Chondrocyte (in vitro differentiated cells): ENCODE results near the gene PLIN5. TPM values are rescaled to one million over a fixed set of nuclear protein-coding genes. Genes with fewer than 3 reads are reported as not detected.

Source experiments
- DNase-seq: peaks from one replicate; pipeline ENCODE4 v3.0.0; 2021; ENCODE audit warnings: mixed read lengths, low spot score
- H3K27ac Mint-ChIP-seq: one replicate; pipeline ENCODE4 v1.8.0; 2021; ENCODE audit warnings: mild to moderate bottlenecking, moderate library complexity, mixed read lengths; ENCODE audit not compliant: unreplicated experiment
- H3K27me3 Mint-ChIP-seq: 2 replicates; pipeline ENCODE4 v1.8.0; 2021; ENCODE audit warnings: low read depth, mixed read lengths
- H3K36me3 Mint-ChIP-seq: 2 replicates; pipeline ENCODE4 v1.8.0; 2021; ENCODE audit warnings: low read depth, mixed read lengths
- H3K4me1 Mint-ChIP-seq: 2 replicates; pipeline ENCODE4 v1.8.0; 2021; ENCODE audit warnings: low read depth, mild to moderate bottlenecking, mixed read lengths
- H3K4me3 Mint-ChIP-seq: one replicate; pipeline ENCODE4 v1.8.0; 2021; ENCODE audit warnings: mild to moderate bottlenecking, moderate library complexity, mixed read lengths; ENCODE audit not compliant: unreplicated experiment
- H3K9me3 Mint-ChIP-seq: 2 replicates; pipeline ENCODE4 v1.8.0; 2021; ENCODE audit warnings: low read depth, mixed read lengths
- CTCF ChIP-seq: fragments of 200-600 bp; sonication (generic); IDR thresholded peaks from 2 replicates; pipeline ENCODE4 v1.5.0; 2021; ENCODE audit warnings: antibody characterized with exemption, mild to moderate bottlenecking, moderate library complexity
- total RNA-seq: library from RNA; stranded (reverse); gene quantifications from 3 replicates; pipeline ENCODE4 v1.2.1, GENCODE V29; 2021

Gene PLIN5
- total RNA-seq, 1 donor from 2014 or later = not detected

GRCh38 chr19:4494691-4495064, 40.3 kb downstream of the PLIN5 start:
- Mint-ChIP-seq H3K36me3 (peaks cover 11% of the 10 kb centered on the region), H3K27ac (no peak overlapping the region), H3K27me3 (no peaks in the 10 kb centered on the region), H3K4me3 (no peak overlapping the region), H3K9me3 (no peaks in the 10 kb centered on the region), H3K4me1 (no peaks in the 10 kb centered on the region)
- no peak for TF ChIP-seq CTCF
- DNase-seq = no peak

- Mint-ChIP-seq H3K36me3 (peaks cover 12% of the 10 kb centered on the region), H3K27me3 (no peaks in the 10 kb centered on the region), H3K4me1 (no peaks in the 10 kb centered on the region), H3K4me3 (no peak overlapping the region), H3K9me3 (no peaks in the 10 kb centered on the region), H3K27ac (no peak overlapping the region)
- TF ChIP-seq CTCF = no peak
- DNase-seq = peak; percentile 90
These were observed 40.9 kb downstream of the PLIN5 start for GRCh38 chr19:4493929-4494690.

- H3K4me3 Mint-ChIP-seq = no peak overlapping the region
- no peak for DNase-seq
- peaks cover 12% of the 10 kb centered on the region for H3K36me3 Mint-ChIP-seq
- H3K9me3 Mint-ChIP-seq = no peaks in the 10 kb centered on the region
- H3K4me1 Mint-ChIP-seq = no peaks in the 10 kb centered on the region
- no peak overlapping the region for H3K27ac Mint-ChIP-seq
- H3K27me3 Mint-ChIP-seq = no peaks in the 10 kb centered on the region
- TF ChIP-seq CTCF = no peak
These were observed 41.7 kb downstream of the PLIN5 start for GRCh38 chr19:4493104-4493928.

- DNase-seq = no peak
- TF ChIP-seq CTCF = no peak
- Mint-ChIP-seq H3K36me3 (peaks cover 12% of the 10 kb centered on the region), H3K9me3 (no peaks in the 10 kb centered on the region), H3K27ac (no peak overlapping the region), H3K4me3 (no peak overlapping the region), H3K4me1 (no peaks in the 10 kb centered on the region), H3K27me3 (no peaks in the 10 kb centered on the region)
These were observed 42.5 kb downstream of the PLIN5 start for GRCh38 chr19:4492337-4493103.

GRCh38 chr19:4491446-4491845, 43.6 kb downstream of the PLIN5 start:
- Mint-ChIP-seq H3K27me3 (no peaks in the 10 kb centered on the region), H3K4me1 (no peaks in the 10 kb centered on the region), H3K36me3 (peaks cover 14% of the 10 kb centered on the region), H3K4me3 (no peak overlapping the region), H3K9me3 (no peaks in the 10 kb centered on the region), H3K27ac (no peak overlapping the region)
- DNase-seq = no peak
- no peak for TF ChIP-seq CTCF
